ENCODE data around the gene RAB26.

RAB26 gene

DNA sequence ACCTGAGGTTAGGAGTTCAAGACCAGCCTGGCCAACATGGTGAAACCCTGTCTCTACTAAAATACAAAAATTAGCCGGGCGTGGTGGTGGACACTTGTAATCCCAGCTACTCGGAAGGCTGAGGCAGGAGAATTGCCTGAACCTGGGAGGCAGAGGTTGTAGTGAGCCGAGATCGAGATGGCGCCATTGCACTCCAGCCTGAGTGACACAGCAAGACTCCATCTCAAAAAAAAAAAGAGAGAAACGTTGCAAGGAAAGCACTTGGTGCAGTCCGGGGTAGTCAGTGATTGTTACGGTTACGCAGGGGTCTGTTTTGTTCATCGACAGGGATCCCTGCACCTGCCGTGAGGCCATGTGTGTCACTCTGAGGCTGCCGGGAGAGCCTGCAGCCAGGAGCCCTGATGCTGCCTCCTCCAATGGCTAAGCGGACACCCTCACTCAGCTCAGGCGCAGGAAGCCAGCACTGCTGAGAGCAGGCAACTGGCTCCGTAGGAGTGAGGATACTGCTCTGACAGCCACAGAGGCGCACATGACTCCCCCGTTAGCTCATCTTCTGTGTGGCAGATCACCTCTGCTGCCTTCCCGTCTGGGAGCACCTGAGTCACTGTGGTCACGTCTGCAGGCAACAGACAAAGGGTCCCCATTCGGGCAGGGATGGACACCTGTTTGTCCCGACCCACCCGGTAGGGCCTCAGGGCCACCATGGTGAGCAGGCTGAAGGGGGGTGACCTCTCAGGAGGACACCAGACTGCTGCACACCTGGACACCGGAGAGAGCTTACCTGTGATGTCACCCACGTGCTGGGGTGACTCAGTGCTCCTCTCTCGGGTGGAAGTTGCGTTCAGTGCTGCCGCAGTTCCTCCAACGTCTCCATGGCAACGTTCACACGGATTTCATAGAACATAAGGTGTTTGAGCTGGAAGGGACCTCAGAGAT lies 5.2 kb upstream of the RAB26 start:
- no peak for DNase-seq (ENCODE audit: low read depth in 2 of 2)

DNA sequence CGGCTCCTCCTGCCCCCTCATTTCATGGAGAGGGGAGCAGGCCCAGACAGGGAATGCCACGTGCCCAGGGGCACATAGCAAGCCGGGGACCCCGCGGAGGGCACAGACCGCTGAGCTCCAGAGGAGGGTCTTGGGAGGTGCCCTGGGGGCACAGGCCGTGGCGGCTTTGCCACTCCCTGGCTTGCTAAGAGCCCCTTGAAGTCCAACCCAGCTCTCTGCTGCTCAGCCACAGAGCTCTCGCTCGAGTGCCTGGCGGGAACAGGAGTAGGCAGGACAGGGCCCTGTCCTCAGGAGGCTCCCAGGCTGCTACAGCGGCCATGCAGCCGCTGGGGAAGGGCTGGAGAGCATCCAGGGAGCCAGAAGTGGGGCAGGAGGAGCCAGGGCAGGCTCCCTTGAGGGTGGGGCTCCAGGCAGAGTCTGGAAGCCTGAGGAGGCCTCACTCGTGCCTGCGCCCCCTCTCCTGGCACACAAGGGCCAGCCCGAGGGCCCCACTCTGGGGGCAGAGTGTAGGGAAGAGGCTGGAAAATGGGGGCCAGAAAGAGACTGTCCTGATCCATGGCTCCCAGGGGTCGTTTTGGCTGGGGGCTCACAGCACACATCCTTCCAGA lies 4.4 kb upstream of the RAB26 start:
- no peak for DNase-seq (ENCODE audit: low read depth in 2 of 2)

DNA sequence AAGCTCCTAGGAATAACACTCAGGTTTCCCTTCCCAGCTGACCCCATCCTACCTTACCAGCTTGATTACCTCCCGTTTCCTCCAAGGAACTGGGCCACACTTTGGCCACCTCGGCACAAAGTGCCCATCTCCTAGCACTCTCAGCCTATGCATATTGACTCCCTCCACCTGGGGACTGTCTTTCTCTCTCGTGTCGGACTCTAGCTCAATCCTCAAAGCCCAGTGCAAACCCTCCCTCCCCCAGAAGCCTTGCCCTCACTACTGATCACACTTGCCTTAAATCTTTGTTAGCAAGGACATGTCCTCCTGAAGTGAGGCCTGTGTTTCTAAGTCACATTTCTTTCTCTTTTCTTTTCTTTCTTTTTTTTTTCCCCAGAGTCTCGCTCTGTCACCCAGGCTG lies 2.6 kb upstream of the RAB26 start:
- no peak for DNase-seq (ENCODE audit: low read depth in 2 of 2)

DNA sequence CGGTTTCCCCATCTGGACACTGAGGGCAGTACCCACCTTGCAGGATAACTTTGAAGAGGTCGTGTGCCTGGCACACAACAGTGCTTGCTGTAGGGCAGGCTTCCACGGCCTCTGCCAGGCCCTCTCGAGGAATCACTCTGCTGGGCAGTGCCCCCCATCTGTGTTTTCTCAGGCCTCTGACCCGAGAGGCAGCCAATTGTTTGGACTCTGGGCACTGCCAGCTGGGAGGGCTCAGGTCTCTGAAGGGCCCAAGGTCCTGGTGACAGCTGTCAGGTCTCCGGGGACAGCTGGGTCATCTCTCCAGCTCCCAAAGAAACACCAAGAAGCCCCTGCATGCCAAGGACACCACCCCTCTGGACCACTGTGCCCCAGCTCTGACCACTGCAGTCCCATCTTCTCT lies 1.0 kb upstream of the RAB26 start:
- DNase-seq (ENCODE audit: low read depth in 2 of 2) = no peak

DNA sequence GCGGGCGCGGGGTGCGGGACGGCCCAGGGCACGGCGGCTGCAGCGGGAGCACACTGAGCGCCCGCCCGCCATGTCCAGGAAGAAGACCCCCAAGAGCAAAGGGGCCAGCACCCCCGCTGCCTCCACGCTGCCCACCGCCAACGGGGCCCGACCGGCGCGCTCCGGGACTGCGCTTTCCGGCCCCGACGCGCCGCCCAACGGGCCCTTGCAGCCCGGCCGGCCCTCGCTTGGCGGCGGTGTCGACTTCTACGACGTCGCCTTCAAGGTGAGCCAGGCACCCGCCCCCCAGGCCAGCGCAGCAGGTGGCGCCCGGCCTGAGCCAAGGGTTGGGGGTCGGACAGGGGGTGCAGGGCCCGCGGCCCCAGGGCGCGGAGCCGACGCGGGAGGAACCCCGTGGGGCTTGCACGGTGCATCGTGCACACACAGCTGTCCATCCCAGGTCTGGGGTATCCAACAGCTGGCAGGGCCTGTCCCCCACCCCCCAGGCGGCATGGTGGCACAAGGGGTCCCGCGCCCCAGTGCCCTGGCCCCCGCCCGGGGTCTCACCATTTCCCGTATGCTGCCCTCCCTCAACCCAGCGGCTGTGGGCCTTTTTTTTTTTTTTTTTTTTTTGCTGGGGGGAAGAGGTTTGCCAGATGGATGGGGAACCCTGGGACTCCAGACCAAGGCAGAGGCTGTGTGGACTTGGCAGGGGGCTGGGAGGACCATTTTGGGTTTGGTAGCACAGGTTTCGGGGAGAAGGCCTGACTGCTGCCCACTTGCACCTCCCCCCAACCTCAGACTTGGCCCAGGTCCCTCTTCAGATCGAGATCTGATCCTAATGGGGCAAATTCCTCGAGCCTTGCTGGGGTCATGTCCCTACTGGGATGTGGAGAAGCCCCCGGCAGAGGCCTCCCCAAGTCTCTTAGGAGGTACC lies 547 bp downstream of the RAB26 start:
- DNase-seq (ENCODE audit: low read depth in 2 of 2) = peak in 1 of 2 donors; percentile 23

DNA sequence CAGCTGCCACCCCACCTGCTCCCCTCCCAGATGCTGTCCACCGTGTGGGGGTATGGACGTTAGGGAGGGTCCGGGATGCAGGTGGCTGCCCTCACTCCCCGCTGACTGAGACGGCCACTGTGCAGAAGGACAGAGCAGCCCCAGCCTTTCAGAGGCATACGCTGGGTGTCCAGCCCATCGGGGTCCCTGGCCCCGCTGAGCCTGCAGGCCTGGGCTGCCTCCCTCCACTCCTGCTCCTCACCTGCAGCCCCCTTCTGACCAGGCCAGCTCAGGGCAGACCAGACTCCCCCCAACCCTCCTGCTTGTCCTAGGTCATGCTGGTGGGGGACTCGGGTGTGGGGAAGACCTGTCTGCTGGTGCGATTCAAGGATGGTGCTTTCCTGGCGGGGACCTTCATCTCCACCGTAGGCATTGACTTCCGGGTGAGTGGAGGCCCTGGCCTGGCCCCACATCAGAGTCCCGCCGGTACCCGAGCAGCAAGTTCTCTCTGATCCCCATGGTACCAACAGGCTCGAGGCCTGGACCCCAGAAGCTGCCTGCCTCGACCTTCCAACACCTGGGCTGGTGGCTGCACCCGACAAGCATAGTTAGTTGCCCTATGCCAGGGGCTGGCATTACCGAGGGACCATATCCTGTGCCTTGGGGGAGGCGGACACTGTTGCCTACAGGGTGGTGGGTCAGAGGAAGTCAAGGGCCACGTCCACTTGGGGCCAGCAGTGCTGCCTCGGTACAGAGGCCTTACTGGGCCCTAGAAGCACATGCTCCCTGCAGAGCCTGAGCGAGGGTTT lies 1.4 kb downstream of the RAB26 start:
- DNase-seq (ENCODE audit: low read depth in 2 of 2) = peak in 1 of 2 donors; percentile 33

DNA sequence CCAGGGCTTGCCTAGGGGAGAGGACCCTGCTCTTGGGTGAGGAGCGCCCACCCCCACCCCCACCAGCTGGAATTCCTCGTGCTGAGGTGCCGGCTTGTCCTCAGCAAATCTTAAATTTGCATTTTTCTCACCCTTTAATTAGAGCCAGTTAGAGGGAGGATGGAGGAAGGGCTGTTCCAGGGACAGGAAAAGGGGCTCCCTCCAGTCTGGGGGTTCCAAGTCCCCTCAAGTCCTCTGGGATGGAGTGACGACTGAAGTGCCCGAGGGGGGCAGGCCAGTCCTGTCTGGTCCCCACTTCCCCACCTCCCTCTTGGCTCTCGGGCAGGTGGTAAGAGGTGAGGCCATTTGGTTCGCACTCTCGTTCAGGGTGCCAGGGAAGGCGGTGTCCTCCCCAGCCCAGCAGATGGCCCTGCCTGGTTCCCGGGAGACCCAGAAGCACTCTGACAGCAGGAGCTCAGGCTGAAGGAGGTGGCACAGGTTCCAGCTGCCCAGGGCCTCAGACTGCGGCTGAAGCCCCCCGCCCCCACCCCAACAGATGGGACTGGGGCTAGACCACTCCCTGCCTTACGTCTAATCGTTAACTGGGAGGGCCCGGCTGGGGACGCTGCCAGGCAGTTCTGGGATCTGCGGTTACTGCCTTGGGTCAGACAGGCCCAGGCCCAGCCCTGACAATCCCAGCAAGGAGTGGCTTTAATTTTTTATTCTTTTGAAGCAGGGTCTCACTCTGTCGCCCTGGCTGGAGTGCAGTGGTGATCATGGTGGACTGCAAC lies 2.2 kb downstream of the RAB26 start:
- peak in 1 of 2 donors; percentile 33 for DNase-seq (ENCODE audit: low read depth in 2 of 2)

DNA sequence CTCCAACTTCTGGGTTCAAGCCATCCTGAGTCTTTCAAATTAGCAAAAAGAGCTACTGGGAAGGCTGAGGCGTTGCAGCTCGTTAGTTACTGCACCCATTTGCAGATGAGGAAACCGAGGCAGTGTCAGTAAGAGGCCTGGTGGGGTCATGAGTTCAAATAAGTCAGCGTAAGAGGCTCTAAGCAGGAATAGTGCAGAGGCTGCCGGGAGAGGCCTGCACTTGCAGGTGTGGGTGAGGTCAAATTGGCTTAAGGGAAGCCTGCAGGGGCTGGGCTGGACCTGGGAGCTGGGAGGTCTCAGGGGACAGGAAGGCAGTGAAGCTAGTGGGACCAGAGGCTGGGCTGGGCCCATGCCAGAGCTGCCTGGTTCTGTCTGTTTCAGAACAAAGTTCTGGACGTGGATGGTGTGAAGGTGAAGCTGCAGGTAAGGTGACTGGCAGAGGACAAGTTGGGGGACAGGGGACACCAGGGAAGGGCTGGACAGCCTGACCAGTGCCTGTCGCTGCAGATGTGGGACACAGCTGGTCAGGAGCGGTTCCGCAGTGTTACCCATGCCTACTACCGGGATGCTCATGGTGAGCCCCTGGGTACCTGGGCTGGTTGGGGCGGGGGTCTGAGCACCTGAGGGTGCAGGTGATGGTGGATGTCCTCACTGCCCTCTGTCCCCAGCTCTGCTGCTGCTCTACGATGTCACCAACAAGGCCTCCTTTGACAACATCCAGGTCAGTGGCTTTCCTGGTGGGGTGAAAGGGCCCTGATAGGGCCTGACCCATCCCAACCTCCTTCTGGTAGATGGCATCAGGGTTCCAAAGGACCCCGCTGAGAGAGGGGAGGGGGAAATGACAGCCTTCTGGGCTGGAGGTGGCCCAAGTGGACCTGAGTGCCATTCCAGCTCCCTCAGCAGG lies 3.0 kb downstream of the RAB26 start:
- peak in 1 of 2 donors; percentile 12 for DNase-seq (ENCODE audit: low read depth in 2 of 2)

DNA sequence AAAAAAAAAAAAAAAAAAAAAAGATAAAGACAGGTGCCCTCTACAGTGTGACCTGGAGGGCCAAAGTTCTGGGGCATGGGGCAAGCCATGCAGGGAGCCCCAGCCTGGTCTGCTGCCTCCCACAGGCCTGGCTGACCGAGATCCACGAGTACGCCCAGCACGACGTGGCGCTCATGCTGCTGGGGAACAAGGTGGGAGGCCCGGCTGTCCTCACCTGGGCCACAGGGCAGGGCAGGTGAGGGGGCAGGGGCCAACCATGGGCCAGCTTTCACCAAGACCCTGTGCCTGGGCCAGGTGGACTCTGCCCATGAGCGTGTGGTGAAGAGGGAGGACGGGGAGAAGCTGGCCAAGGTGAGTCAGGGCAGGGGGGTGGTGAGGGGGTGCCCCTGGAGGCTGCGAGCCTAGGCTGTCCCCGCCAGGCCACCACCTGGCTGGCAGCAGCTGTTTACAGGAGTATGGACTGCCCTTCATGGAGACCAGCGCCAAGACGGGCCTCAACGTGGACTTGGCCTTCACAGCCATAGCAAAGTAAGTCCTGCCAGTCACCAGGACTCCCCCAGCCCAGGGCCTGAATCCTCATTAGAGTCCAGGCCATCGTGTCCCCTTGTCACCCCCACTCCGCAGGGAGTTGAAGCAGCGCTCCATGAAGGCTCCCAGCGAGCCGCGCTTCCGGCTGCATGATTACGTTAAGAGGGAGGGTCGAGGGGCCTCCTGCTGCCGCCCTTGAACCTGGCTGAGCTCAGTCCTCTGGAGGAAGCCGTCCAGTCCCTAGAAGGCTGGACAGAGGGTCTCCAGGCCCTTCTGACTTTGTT lies 4.5 kb downstream of the RAB26 start:
- peak in 1 of 2 donors; percentile 20 for DNase-seq (ENCODE audit: low read depth in 2 of 2)

DNA sequence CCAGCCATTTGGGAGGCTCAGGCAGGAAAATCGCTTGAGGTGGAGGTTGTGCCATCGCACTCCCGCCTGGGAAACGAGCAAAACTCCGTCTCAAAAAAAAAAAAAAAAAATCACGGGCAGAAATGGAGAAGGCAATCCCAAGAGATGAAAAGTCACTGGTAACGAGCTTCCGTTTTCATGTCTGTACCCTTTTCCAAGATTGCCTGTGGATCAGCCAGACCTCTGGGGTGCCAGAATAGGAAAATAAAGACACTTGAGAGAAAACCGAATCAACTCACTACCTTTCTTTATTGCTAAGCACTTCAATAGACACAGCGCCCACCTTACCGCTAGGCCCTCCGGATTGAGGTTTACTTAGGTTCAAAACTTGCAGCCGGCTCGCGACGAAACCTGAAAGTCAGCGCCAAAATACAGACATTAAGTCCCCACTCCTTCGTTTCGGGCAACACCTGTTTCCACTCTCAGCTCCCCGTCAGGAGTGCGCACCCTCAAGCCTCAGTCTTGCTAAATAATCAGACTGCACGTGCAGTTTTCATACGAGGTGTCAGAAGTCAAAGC lies 6.2 kb downstream of the RAB26 start:
- no peak for DNase-seq (ENCODE audit: low read depth in 2 of 2)

DNA sequence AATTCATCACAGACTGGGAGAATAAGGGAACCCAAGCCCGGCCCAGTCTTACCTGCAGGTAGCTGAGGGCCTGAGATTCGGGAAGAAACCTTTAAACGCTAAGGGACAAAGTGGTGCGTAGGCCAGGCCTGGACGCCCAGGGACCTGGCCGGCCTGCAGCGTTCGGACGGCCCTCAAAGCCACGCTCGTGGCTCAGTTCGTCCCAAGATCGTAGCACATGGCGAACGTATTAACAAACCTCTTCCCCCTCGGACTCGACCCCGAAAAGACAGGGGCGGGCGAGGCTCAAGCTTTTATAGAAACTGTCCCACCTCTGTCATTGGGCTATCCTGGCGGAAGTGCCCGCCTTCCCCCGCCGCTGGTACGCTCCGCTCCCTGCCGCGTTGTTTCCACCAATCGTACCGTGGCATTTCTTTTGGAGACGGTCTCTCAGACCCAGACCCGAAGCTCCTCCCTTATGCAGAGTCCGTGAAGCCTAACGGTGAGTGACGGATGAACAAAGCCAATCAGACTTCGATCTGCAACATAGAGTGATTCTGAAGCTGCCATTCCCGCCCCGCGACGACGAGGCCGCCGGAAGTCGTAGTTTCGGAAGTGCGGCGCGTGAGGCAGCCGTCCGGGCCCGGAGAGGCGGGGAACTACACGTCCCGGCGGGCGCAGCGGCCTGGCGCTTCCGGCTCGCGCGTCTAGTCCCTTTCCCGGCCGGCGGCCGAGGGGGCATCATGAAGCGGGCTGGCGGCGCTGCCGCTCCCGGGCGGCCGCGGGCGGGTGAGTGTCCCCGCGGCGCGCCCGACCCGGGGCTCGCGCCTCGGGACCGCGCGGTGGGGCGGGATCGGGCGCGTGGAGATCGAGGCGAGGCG lies 6.9 kb downstream of the RAB26 start, which contains the start of gene TRAF7:
Gene TRAF7 (plus strand): TSS at position 692 of the 860 bp plus-strand sequence. CDS start 8,139 bp downstream, outside the sequence.
- DNase-seq (ENCODE audit: low read depth in 2 of 2) = peak; percentile 93 to 94

DNA sequence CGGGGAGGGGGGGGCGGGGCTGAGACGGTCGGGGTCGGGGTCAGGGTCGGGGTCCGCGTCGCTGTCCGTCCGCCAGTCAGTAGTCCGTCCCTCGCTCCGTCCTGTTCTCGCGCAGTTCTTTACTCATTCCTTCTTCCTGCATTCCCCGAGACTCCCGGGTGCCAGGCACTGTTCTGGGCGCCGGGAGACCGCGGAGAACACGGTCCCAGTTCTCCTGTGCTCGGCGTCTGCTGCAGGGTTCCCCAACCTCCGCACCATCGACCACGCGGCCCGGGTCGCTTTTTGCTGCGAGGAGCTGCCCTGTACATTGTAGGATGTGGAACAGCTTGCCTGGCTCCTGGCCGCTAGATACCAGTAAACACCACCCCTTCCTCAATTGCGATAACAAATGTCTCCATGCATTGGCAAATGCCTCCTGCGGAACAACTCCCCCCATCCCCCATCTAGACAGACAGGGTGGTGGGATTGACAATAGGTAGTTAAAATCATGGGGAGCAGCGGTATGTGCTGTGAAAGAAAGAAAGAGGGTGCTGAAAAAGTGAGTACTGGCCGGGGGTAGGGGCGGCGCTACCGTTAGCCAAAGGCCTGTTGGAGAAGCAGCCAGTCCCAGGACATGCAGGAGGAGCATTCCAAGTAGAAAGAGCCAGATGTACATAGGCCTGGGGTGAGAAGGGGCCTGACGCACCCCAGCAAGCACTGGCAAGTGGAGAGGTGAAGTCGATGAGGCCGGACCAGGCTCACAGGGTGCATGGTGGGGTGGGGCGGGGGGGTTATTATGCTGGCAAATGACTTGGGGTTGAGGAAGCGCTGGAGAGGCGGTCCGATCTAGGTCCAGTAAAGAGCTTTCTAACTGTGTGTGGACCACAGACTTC lies 7.8 kb downstream of the RAB26 start:
- DNase-seq (ENCODE audit: low read depth in 2 of 2) = no peak

DNA sequence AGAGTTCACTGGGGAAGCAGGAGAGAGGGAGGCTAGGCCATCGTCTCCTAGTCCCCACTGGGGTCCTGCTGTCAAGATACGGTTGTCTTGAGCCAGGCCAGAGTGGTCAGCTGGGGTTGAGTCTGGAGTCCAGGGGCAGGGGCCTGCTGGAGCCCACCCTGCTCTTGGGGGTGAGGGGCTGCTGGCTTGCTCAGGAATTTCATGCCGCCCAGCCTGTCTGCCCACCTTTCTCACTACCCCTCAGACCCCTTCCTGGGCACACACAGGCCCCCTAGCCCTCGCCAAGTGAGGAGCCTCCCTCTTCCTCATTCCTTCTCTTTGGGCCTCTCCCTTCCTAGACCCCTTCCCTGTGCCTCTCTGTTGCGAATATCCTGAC lies 8.4 kb downstream of the RAB26 start:
- no peak for DNase-seq (ENCODE audit: low read depth in 2 of 2)

DNA sequence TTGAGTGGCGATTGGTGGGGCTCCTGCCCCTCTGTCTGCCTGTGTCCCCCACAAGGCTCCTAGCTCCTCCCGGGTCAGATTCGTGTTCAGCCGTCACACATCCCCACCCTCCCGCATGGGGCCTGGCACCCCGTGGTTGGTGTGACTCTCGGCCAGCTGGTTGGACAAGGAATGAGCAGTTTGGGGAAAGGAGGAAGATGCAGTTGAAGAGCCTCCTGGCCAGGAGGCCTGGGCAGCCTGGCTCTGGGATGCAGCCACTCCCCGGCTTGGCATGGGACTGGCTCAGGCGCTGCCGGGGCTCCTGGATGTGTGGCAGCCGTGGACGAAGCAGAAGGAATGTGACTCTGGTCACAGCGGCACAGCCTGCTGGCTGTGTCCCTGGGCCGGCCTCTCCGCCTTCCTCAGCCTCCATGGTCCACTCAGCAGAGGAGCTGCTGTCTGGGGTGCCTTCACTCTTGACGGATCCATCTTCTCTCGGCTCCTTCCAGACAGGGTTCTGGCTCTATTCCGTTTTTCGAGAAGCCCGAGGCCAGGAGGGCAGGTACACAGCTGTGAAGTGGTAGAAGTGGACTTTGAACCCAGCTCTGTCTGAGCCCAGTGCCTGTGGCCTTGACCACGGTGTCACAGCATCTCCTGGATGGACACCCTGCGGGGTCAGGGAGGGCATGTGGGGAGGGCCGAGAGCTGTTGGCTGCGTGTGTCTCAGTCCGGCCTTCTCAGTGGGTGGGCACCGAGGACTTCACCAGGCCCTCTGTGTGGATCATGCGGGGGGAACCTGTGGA lies 9.2 kb downstream of the RAB26 start:
- DNase-seq (ENCODE audit: low read depth in 2 of 2) = no peak

DNA sequence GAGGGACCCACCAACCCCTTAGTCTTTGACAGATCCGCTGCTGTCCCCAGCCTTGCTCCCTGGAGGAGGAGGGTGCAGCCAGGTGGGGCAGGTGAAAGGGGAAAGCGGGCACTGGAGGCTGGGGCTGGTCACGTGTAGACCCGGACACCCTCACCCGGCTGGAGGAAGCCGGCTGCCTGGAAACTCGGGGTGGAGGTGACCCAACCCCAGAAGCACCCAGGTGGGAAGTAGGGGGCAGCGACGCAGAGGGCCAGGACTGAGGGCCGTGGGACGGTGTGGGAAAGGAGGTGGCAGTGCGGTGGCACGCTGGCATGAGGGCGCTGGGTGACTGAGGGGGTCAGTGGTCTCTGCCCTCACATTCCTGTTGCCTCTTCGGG lies 9.8 kb downstream of the RAB26 start:
- no peak for DNase-seq (ENCODE audit: low read depth in 2 of 2)

All from stimulated activated CD8-positive, alpha-beta memory T cell treated with anti-CD3 and anti-CD28 coated beads, Interleukin-2, amount 100 ng/mL, for 48 hours (primary cell).